Tibial nerve (tissue), 4 donors: Measurements from ENCODE around the gene NEGR1. TPM values are rescaled to one million over a fixed set of nuclear protein-coding genes. Genes with fewer than 3 reads are reported as not detected.

ENCODE experiments used
- DNase-seq, 2 donors: peaks; one replicate each; pipeline ENCODE4 v3.0.0-alpha.2; 2019; ENCODE audit warnings: low spot score in 2 of 2
- H3K27ac ChIP-seq, 4 donors: fragments of 200-600 bp; sonication (generic) in 3 of 4; one replicate each; pipeline ENCODE4 v1.5.1; 2017 to 2019; ENCODE audit warnings: mild to moderate bottlenecking in 1 of 4
- H3K27me3 ChIP-seq, 2 donors: fragments of 200-600 bp; sonication (generic) in 1 of 2; one replicate each; pipeline versions ENCODE4 v1.5.1 to v1.6.0; 2017 to 2019
- H3K36me3 ChIP-seq, 3 donors: fragments of 200-600 bp; sonication (generic); one replicate each; pipeline ENCODE4 v1.5.1; 2018 to 2019
- H3K4me1 ChIP-seq, 4 donors: fragments of 200-600 bp; sonication (generic) in 3 of 4; one replicate each; pipeline ENCODE4 v1.5.1; 2017 to 2019
- H3K4me3 ChIP-seq, 4 donors: fragments of 200-600 bp; sonication (generic) in 3 of 4; one replicate each; pipeline ENCODE4 v1.5.1; 2017 to 2019; ENCODE audit warnings: mild to moderate bottlenecking in 1 of 4, moderate library complexity in 1 of 4
- H3K9me3 ChIP-seq, 4 donors: fragments of 200-600 bp; sonication (generic) in 3 of 4; one replicate each; pipeline ENCODE4 v1.5.1; 2017 to 2019
- CTCF ChIP-seq, 5 experiments: fragments of 200-600 bp in 3 of 5; fragments of 450-650 bp in 2 of 5; sonication (generic) in 3 of 5; IDR thresholded peaks; one replicate each; pipeline ENCODE4 v1.5.1; 2016 to 2019; ENCODE audit warnings: antibody characterized with exemption in 5 of 5, mild to moderate bottlenecking in 3 of 5, moderate library complexity in 2 of 5
- EP300 ChIP-seq, 2 donors: sonication (generic); formaldehyde crosslinking; IDR thresholded peaks; one replicate each; pipeline ENCODE4 v1.6.1; 2017; ENCODE audit warnings: antibody characterized with exemption in 2 of 2, mild to moderate bottlenecking in 1 of 2
- POLR2A ChIP-seq, 2 donors: fragments of 450-650 bp; IDR thresholded peaks; one replicate each; pipeline ENCODE4 v1.6.1; 2017; ENCODE audit warnings: antibody characterized with exemption in 2 of 2, mild to moderate bottlenecking in 2 of 2, moderate library complexity in 2 of 2
- WGBS, 2 donors: methylation state at CpG; one replicate each; pipeline ENCODE4 v1.1.5; 2018; 5-methylcytosine and 5-hydroxymethylcytosine counted together
- total RNA-seq, 4 donors: library from RNA; depleted of rRNA; stranded (reverse); fragments of >200 nt; gene quantifications; one replicate each; pipeline ENCODE4 v1.1.0, GENCODE V29; 2016

Gene NEGR1
- total RNA-seq, 4 donors from 2014 or later, result 46.0 to 58.2 (median 52.4) TPM

- peaks cover 0 to 23% (median 6%) of the 10 kb centered on the region in 4 donors for H3K4me1 ChIP-seq
- H3K36me3 ChIP-seq, result no peaks in the 10 kb centered on the region
- WGBS, 2 donors, result 82 to 83% methylated on average over 4 of the region's 4 CpGs
These were observed 170.7 kb downstream of the NEGR1 start for GRCh38 chr1:72111662-72112061.

GRCh38 chr1:72109916-72110315 is 172.4 kb downstream of the NEGR1 start:
- WGBS, 2 donors, result 54 to 66% methylated on average over 2 of the region's 2 CpGs
- Histone ChIP-seq H3K27ac (no peak overlapping the region), H3K27me3 (no peaks in the 10 kb centered on the region), H3K4me1 (peaks cover 0 to 14% (median 4%) of the 10 kb centered on the region in 4 donors), H3K9me3 (no peaks in the 10 kb centered on the region), H3K36me3 (no peaks in the 10 kb centered on the region), H3K4me3 (no peak overlapping the region)
- DNase-seq, result no peak
- no peak for TF ChIP-seq EP300 (IDR thresholded peaks at IDR 0.05)
- TF ChIP-seq CTCF (IDR thresholded peaks at IDR 0.05), result no peak
- TF ChIP-seq POLR2A (IDR thresholded peaks at IDR 0.05), result no peak

More at GRCh38 chr1:72111662-72112061, 170.7 kb downstream of the NEGR1 start:
- Histone ChIP-seq H3K27me3 (no peaks in the 10 kb centered on the region), H3K4me3 (no peak overlapping the region), H3K9me3 (no peaks in the 10 kb centered on the region), H3K27ac (no peak overlapping the region)
- no peak for DNase-seq
- TF ChIP-seq EP300 (IDR thresholded peaks at IDR 0.05) (no peak), CTCF (IDR thresholded peaks at IDR 0.05) (no peak), POLR2A (IDR thresholded peaks at IDR 0.05) (no peak)

- no peak overlapping the region for H3K27ac ChIP-seq
- no peaks in the 10 kb centered on the region for H3K36me3 ChIP-seq
- no peak for DNase-seq
- no peaks in the 10 kb centered on the region for H3K9me3 ChIP-seq
- TF ChIP-seq CTCF (IDR thresholded peaks at IDR 0.05), result no peak
- TF ChIP-seq EP300 (IDR thresholded peaks at IDR 0.05), result no peak
- TF ChIP-seq POLR2A (IDR thresholded peaks at IDR 0.05), result no peak
- H3K4me3 ChIP-seq, result no peak overlapping the region
- H3K4me1 ChIP-seq, result peaks cover 0 to 7% (median 3%) of the 10 kb centered on the region in 4 donors
- 95% methylated on average over 2 of the region's 2 CpGs for WGBS, 2 donors
- no peaks in the 10 kb centered on the region for H3K27me3 ChIP-seq
These were observed 177.1 kb downstream of the NEGR1 start for GRCh38 chr1:72105201-72105600.

GRCh38 chr1:72101840-72102632 is 180.3 kb downstream of the NEGR1 start:
- Histone ChIP-seq H3K36me3 (no peaks in the 10 kb centered on the region), H3K27ac (no peak overlapping the region), H3K4me1 (no peaks in the 10 kb centered on the region), H3K4me3 (no peak overlapping the region), H3K9me3 (no peaks in the 10 kb centered on the region), H3K27me3 (no peaks in the 10 kb centered on the region)
- no peak for DNase-seq
- WGBS, 2 donors, result 84 to 91% methylated on average over 3 of the region's 3 CpGs
- TF ChIP-seq POLR2A (IDR thresholded peaks at IDR 0.05) (no peak), CTCF (IDR thresholded peaks at IDR 0.05) (no peak), EP300 (IDR thresholded peaks at IDR 0.05) (no peak)

GRCh38 chr1:72100771-72101170 is 181.6 kb downstream of the NEGR1 start:
- no peak for TF ChIP-seq POLR2A (IDR thresholded peaks at IDR 0.05)
- TF ChIP-seq EP300 (IDR thresholded peaks at IDR 0.05), result no peak
- no peak for TF ChIP-seq CTCF (IDR thresholded peaks at IDR 0.05)
- Histone ChIP-seq H3K4me1 (no peaks in the 10 kb centered on the region), H3K27me3 (no peaks in the 10 kb centered on the region), H3K9me3 (no peaks in the 10 kb centered on the region), H3K36me3 (no peaks in the 10 kb centered on the region), H3K4me3 (no peak overlapping the region), H3K27ac (no peak overlapping the region)
- WGBS, 2 donors, result 79 to 83% methylated on average over 2 of the region's 2 CpGs
- DNase-seq, result no peak
